H1 (cell line): ENCODE data around the gene TOR4A. TPM values are rescaled to one million over a fixed set of nuclear protein-coding genes. Genes with fewer than 3 reads are reported as not detected.

Experiments used
- CTCF ChIA-PET: fragments of 300-600 bp; sonication (Branson Sonifier 250); formaldehyde crosslinking; loops from one replicate; lab custom pipeline; 2021; ENCODE audit not compliant: partially characterized antibody; lab: Charles Lee
- POLR2A ChIA-PET: fragments of 300-600 bp; sonication (Branson Sonifier 250); formaldehyde crosslinking; loops from one replicate; lab custom pipeline; 2021; ENCODE audit warnings: inconsistent platforms; ENCODE audit not compliant: partially characterized antibody; lab: Charles Lee
- DNase-seq, 2 experiments: peaks; one replicate each; pipeline versions ENCODE4 v3.0.0 to v3.0.0-alpha.2; 2010 to 2022; ENCODE audit warnings: low spot score in 2 of 2, low read depth in 1 of 2, mixed read lengths in 1 of 2
- FAIRE-seq: peaks from 2 replicates; lab custom pipeline; 2011; peaks lifted over from hg19 to GRCh38; lab: Jason Lieb, UNC
- H2AFZ ChIP-seq: 2 replicates; pipeline ENCODE4 v1.8.1; 2012; ENCODE audit warnings: low read length, inconsistent platforms
- H2AK5ac ChIP-seq: 2 replicates; pipeline ENCODE4 v1.6.1; 2013; ENCODE audit warnings: low read depth, low read length
- H2BK120ac ChIP-seq: replicated peaks from 2 replicates; pipeline ENCODE3; 2013; ENCODE audit warnings: low read depth, low read length, inconsistent platforms
- H2BK12ac ChIP-seq: 2 replicates; pipeline ENCODE4 v1.6.1; 2013; ENCODE audit warnings: low read depth, low read length
- H2BK15ac ChIP-seq: 2 replicates; pipeline ENCODE4 v1.6.1; 2013; ENCODE audit warnings: low read length
- H2BK20ac ChIP-seq: 2 replicates; pipeline ENCODE4 v1.6.1; 2013; ENCODE audit warnings: low read length
- H2BK5ac ChIP-seq: 2 replicates; pipeline ENCODE4 v1.6.1; 2013; ENCODE audit warnings: low read depth, low read length
- H3K14ac ChIP-seq: 2 replicates; pipeline ENCODE4 v1.6.1; 2013; ENCODE audit warnings: inconsistent platforms; ENCODE audit not compliant: insufficient read length
- H3K18ac ChIP-seq: 2 replicates; pipeline ENCODE4 v1.6.1; 2013; ENCODE audit warnings: low read length; ENCODE audit errors: extremely low read depth
- H3K23ac ChIP-seq: 2 replicates; pipeline ENCODE4 v1.6.1; 2013; ENCODE audit warnings: inconsistent platforms; ENCODE audit not compliant: insufficient read length
- H3K23me2 ChIP-seq: 2 replicates; pipeline ENCODE4 v1.6.1; 2013; ENCODE audit warnings: low read depth, low read length
- H3K27ac ChIP-seq: 2 replicates; pipeline ENCODE4 v1.6.1; 2011; ENCODE audit warnings: low read depth, low read length, inconsistent platforms
- H3K27me3 ChIP-seq, 4 experiments: replicated peaks in 1 of 4; 1 replicate in 1 of 4; 2 replicates in 3 of 4; pipeline versions ENCODE4 v1.6.1 to v1.8.1; 2011 to 2013; ENCODE audit warnings: low read length in 3 of 4, mild to moderate bottlenecking in 3 of 4, inconsistent platforms in 2 of 4, mixed read lengths in 2 of 4, moderate library complexity in 1 of 4; ENCODE audit not compliant: control insufficient read depth in 3 of 4, insufficient read depth in 3 of 4; ENCODE audit errors: extremely low read depth in 1 of 4
- H3K36me3 ChIP-seq, 4 experiments: 2 replicates each; pipeline versions ENCODE4 v1.6.1 to v1.8.1; 2011 to 2013; ENCODE audit warnings: mild to moderate bottlenecking in 4 of 4, low read length in 3 of 4, moderate library complexity in 2 of 4, control low read depth in 1 of 4, inconsistent platforms in 1 of 4; ENCODE audit not compliant: insufficient read depth in 4 of 4, control insufficient read depth in 2 of 4
- H3K4ac ChIP-seq: replicated peaks from 2 replicates; pipeline ENCODE3; 2013; ENCODE audit warnings: low read length, low read depth, mixed read lengths, inconsistent platforms; ENCODE audit not compliant: insufficient read length
- H3K4me1 ChIP-seq, 4 experiments: replicated peaks in 1 of 4; 1 replicate in 1 of 4; 2 replicates in 3 of 4; pipeline versions ENCODE4 v1.6.1 to v1.8.1; 2011 to 2013; ENCODE audit warnings: low read length in 3 of 4, inconsistent platforms in 2 of 4, mixed read lengths in 1 of 4; ENCODE audit not compliant: insufficient read depth in 4 of 4, control insufficient read depth in 3 of 4
- H3K4me2 ChIP-seq, 2 experiments: 2 replicates each; pipeline versions ENCODE4 v1.6.1 to v1.8.1; 2011 to 2013; ENCODE audit warnings: low read depth in 2 of 2, low read length in 2 of 2, control low read depth in 1 of 2, inconsistent platforms in 1 of 2, mild to moderate bottlenecking in 1 of 2; ENCODE audit not compliant: insufficient read depth in 1 of 2
- H3K4me3 ChIP-seq, 4 experiments: fragments of 200-600, 300-600 bp in 1 of 4; sonication (generic), shearing (Covaris generic), sonication (Bioruptor Twin) in 1 of 4; 2 replicates each; pipeline versions ENCODE4 v1.5.1 to v1.8.1; 2011 to 2016; ENCODE audit warnings: low read length in 4 of 4, low read depth in 3 of 4, control low read depth in 2 of 4, inconsistent platforms in 2 of 4, mild to moderate bottlenecking in 2 of 4, mixed read lengths in 1 of 4, moderate library complexity in 1 of 4; ENCODE audit not compliant: insufficient read depth in 2 of 4; ENCODE audit errors: extremely low read depth in 1 of 4
- H3K56ac ChIP-seq: replicated peaks from 2 replicates; pipeline ENCODE3; 2013; ENCODE audit warnings: low read depth, mild to moderate bottlenecking, mixed read lengths, low read length, inconsistent platforms; ENCODE audit not compliant: insufficient read length
- H3K79me1 ChIP-seq: 2 replicates; pipeline ENCODE4 v1.6.1; 2013; ENCODE audit warnings: low read depth, low read length, control low read depth
- H3K79me2 ChIP-seq, 2 experiments: 2 replicates each; pipeline versions ENCODE4 v1.6.1 to v1.8.1; 2012 to 2013; ENCODE audit warnings: low read length in 2 of 2, mild to moderate bottlenecking in 2 of 2, inconsistent platforms in 1 of 2; ENCODE audit not compliant: insufficient read depth in 2 of 2, control insufficient read depth in 1 of 2
- H3K9ac ChIP-seq, 4 experiments: replicated peaks in 1 of 4; 1 replicate in 1 of 4; 2 replicates in 3 of 4; pipeline versions ENCODE4 v1.6.1 to v1.8.1; 2011 to 2013; ENCODE audit warnings: low read depth in 3 of 4, low read length in 3 of 4, control low read depth in 2 of 4, mild to moderate bottlenecking in 2 of 4, moderate library complexity in 2 of 4, inconsistent platforms in 1 of 4; ENCODE audit errors: extremely low read depth in 1 of 4
- H3K9me3 ChIP-seq, 2 experiments: 2 replicates each; pipeline versions ENCODE4 v1.6.1 to v1.8.1; 2012 to 2013; ENCODE audit warnings: mild to moderate bottlenecking in 2 of 2, moderate library complexity in 2 of 2, control low read depth in 1 of 2, inconsistent platforms in 1 of 2, low read depth in 1 of 2, low read length in 1 of 2, mixed read lengths in 1 of 2; ENCODE audit not compliant: insufficient read depth in 2 of 2
- H4K20me1 ChIP-seq, 2 experiments: replicated peaks in 1 of 2; 2 replicates each; pipeline versions ENCODE3 to v1.8.1; 2011 to 2013; ENCODE audit warnings: inconsistent platforms in 2 of 2, low read length in 2 of 2, mild to moderate bottlenecking in 1 of 2; ENCODE audit not compliant: insufficient read depth in 2 of 2, control insufficient read depth in 1 of 2
- H4K5ac ChIP-seq: 2 replicates; pipeline ENCODE4 v1.6.1; 2013; ENCODE audit warnings: low read length, low read depth, mixed read lengths, inconsistent platforms; ENCODE audit not compliant: insufficient read length
- H4K8ac ChIP-seq: 2 replicates; pipeline ENCODE4 v1.8.0; 2013; ENCODE audit warnings: mild to moderate bottlenecking, moderate library complexity, low read length, inconsistent platforms; ENCODE audit not compliant: insufficient read depth; ENCODE audit errors: extremely low read depth
- H4K91ac ChIP-seq: replicated peaks from 2 replicates; pipeline ENCODE3; 2013; ENCODE audit warnings: low read length, mixed read lengths, inconsistent platforms; ENCODE audit not compliant: insufficient read length
- BACH1 ChIP-seq: IDR thresholded peaks from 2 replicates; pipeline ENCODE4 v1.6.1; 2012; ENCODE audit warnings: low read length, improper control_type of control experiment
- BRCA1 ChIP-seq: IDR thresholded peaks from 2 replicates; pipeline ENCODE4 v1.6.1; 2012; ENCODE audit warnings: low read depth, low read length, improper control_type of control experiment
- CEBPB ChIP-seq: IDR thresholded peaks from 2 replicates; pipeline ENCODE4 v1.6.1; 2012; ENCODE audit warnings: low read depth, low read length
- EGR1 ChIP-seq: IDR thresholded peaks from 2 replicates; pipeline ENCODE4 v1.6.1; 2011; ENCODE audit warnings: low read depth, low read length, borderline replicate concordance
- HDAC2 ChIP-seq, 2 experiments: fragments of 300-600 bp in 1 of 2; sonication (generic) in 1 of 2; IDR thresholded peaks; 2 replicates each; pipeline ENCODE4 v1.6.1; 2011 to 2012; ENCODE audit warnings: low read depth in 2 of 2, low read length in 2 of 2, mild to moderate bottlenecking in 2 of 2, moderate library complexity in 2 of 2, borderline replicate concordance in 1 of 2, inconsistent platforms in 1 of 2
- KDM5A ChIP-seq: fragments of 200-600 bp; IDR thresholded peaks from 2 replicates; pipeline ENCODE4 v1.7.1; 2012; ENCODE audit warnings: mild to moderate bottlenecking, low read length, inconsistent platforms, mixed read lengths
- POLR2A ChIP-seq, 2 experiments: IDR thresholded peaks; 1 replicate in 1 of 2; 2 replicates in 1 of 2; pipeline ENCODE4 v1.6.1; 2011; ENCODE audit warnings: low read depth in 2 of 2, low read length in 2 of 2, mild to moderate bottlenecking in 2 of 2; ENCODE audit errors: control extremely low read depth in 1 of 2
- RNF2 ChIP-seq: fragments of 200-900, 300-1000 bp; sonication (generic); IDR thresholded peaks from 2 replicates; pipeline ENCODE4 v1.7.1; 2016; ENCODE audit warnings: borderline replicate concordance, low read depth, mild to moderate bottlenecking, antibody characterized with exemption, low read length; ENCODE audit not compliant: poor library complexity, severe bottlenecking; ENCODE audit errors: missing control alignments
- TAF7 ChIP-seq: optimal IDR thresholded peaks from 2 replicates; pipeline ENCODE3; 2011; ENCODE audit warnings: low read depth, mild to moderate bottlenecking, inconsistent platforms, low read length, moderate library complexity, borderline replicate concordance
- YY1 ChIP-seq: IDR thresholded peaks from 2 replicates; pipeline ENCODE4 v1.6.1; 2011; ENCODE audit warnings: low read depth, mild to moderate bottlenecking, low read length
- WGBS, 2 experiments: shearing (Covaris generic) in 1 of 2; methylation state at CpG; one replicate each; pipeline versions ENCODE4 v1.1.6 to v1.1.7; 2013 to 2015; ENCODE audit warnings: low lambda C conversion rate in 2 of 2, mixed read lengths in 2 of 2, inconsistent platforms in 1 of 2, low coverage in 1 of 2, missing lambda C conversion rate in 1 of 2; ENCODE audit not compliant: insufficient replicate concordance in 2 of 2, insufficient coverage in 1 of 2, insufficient read length in 1 of 2; ENCODE audit errors: extremely low coverage in 1 of 2, missing lambda C conversion rate in 1 of 2; 5-methylcytosine and 5-hydroxymethylcytosine counted together
- polyA plus RNA-seq, 7 experiments: library from polyadenylated mRNA; depleted of rRNA in 3 of 7; stranded (reverse) in 5 of 7; unstranded in 2 of 7; fragments of >200 nt in 5 of 7; fragments of 200-250 nt in 2 of 7; gene quantifications; 1 replicate in 5 of 7; 2 replicates in 1 of 7; 4 replicates in 1 of 7; pipeline versions ENCODE4 v1.2.1 to v1.2.3, GENCODE V29; 2011 to 2013; ENCODE audit warnings: missing spikeins in 2 of 7, mixed read lengths in 2 of 7
- total RNA-seq: library from RNA; stranded (reverse); fragmentation: NEBNext Ultra II Directional; extraction: Animal tissue kit (Norgen Biotek cat#: 25700); gene quantifications from 2 replicates; pipeline ENCODE4 v1.2.1, GENCODE V29; 2021
- TF ChIP-seq, protein P1 (sequence below): IDR thresholded peaks from 2 replicates; pipeline ENCODE4 v1.6.1; 2012; ENCODE audit warnings: inconsistent platforms

Gene TOR4A
- total and polyA plus RNA-seq, 2 of the 8 experiments (the other 6 are each of a cell fraction or from before 2014, with no cell fraction given): 8.4 to 9.3 TPM

DNA sequence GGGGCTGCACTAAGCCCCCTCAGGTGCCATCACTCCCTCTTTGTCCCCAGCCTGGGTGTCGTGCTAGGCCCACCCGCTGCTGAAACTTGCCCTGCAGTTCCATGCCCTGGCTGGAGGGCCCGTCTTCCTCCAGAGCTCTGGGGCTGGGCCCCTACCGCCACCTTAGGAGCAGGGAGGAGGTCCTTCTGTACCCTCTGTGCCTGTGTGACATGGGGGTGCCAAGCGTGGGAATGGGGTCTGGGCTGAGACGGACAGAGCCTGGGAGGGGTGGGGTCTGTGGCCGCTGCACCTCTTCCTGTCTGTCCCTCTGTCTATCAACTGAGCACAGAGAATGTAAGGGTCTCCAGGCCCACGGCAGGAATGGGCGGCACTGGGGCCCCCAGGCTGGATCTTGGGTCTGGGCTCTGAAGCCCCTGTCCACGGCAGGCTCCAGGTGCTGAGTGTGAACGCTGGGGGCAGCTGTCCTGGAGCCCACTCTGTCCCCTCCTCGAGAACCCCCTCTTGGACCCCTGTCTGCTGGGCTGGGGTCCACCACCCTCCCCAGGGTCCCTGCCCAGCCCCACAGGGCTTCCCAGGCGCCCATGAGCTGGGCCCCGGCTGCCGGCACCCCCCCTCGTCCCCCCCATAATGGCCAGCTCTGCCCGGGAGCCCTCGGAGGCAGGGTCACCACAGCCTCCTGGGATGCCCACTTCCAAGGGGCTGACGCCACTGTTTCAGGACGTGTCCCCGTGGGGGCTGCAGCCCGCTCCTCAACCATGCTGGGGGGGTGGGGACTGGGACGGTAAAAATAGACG lies 40.4 kb downstream of the TOR4A start:
- POLR2A ChIA-PET: interaction anchor here (0.5 to 11.9 kb wide), 4 partner anchors 12 to 112 kb away, joined by 3 to 129 read pairs (median 4); partner anchors contain the start of gene NRARP
- TF ChIP-seq BRCA1 (no peak), CEBPB (no peak), POLR2A (IDR thresholded peaks at IDR 0.05; ENCODE audit: control extremely low read depth in 1 of 2, low read depth in 2 of 2, low read length in 2 of 2) (no peak), TAF7 (no peak), YY1 (no peak), RNF2 (no peak), KDM5A (no peak), EGR1 (no peak), BACH1 (no peak), HDAC2 (IDR thresholded peaks at IDR 0.05; ENCODE audit: borderline replicate concordance in 1 of 2, low read depth in 2 of 2, low read length in 2 of 2) (no peak)
- TF ChIP-seq, protein P1, sequence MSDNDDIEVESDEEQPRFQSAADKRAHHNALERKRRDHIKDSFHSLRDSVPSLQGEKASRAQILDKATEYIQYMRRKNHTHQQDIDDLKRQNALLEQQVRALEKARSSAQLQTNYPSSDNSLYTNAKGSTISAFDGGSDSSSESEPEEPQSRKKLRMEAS: no peak

More for the DNA sequence above, 40.4 kb downstream of the TOR4A start:
- Histone ChIP-seq H3K23me2 (no peaks in the 10 kb centered on the region; the same call in 1 of the 2 replicates), H3K27me3 (peaks cover 0 to 4% (median 0%) of the 10 kb centered on the region in 4 experiments; a peak in 2 of 7 replicates), H4K5ac (no peak overlapping the region), H2BK20ac (no peak overlapping the region), H3K79me2 (no peaks in the 10 kb centered on the region), H2BK15ac (no peak overlapping the region), H3K18ac (no peak overlapping the region), H3K79me1 (no peaks in the 10 kb centered on the region), H3K23ac (no peak overlapping the region), H4K91ac (no peak overlapping the region), H3K9me3 (no peaks in the 10 kb centered on the region), H3K4me2 (no peak overlapping the region), H3K27ac (no peak overlapping the region), H3K4ac (no peak overlapping the region), H4K20me1 (no peaks in the 10 kb centered on the region), H3K14ac (no peak overlapping the region), H2BK120ac (no peak overlapping the region), H2BK5ac (no peak overlapping the region), H4K8ac (no peak overlapping the region), H2AFZ (no peak overlapping the region), H3K36me3 (no peaks in the 10 kb centered on the region), H3K4me1 (peaks cover 0 to 35% (median 15%) of the 10 kb centered on the region in 4 experiments; a peak in 6 of 7 replicates), H3K4me3 (no peak overlapping the region), H2BK12ac (0 out of 2 replicates have a peak overlapping the region, but pooled peaks have one; percentile 55), H2AK5ac (no peak overlapping the region), H3K9ac (no peak overlapping the region), H3K56ac (no peak overlapping the region)
- FAIRE-seq: no peak
- CTCF ChIA-PET: interaction anchor here (1.1 to 5.7 kb wide), 8 partner anchors 11 to 105 kb away, joined by 3 to 55 read pairs (median 6); partner anchors contain the start of genes EXD3, NOXA1 and NRARP
- 93% methylated on average over 24 of the region's 24 CpGs; no CpG with 5 or more reads in 1 of the 2 experiments for WGBS, 2 experiments
- DNase-seq: peak in 1 of 2 experiments; percentile 44
